Hepatocyte (in vitro differentiated cells): ENCODE measurements around the gene DEFB126. TPM values are rescaled to one million over a fixed set of nuclear protein-coding genes. Genes with fewer than 3 reads are reported as not detected.

ENCODE experiments used
- DNase-seq: peaks from one replicate; pipeline ENCODE4 v3.0.0-alpha.2; 2016; ENCODE audit warnings: low spot score
- H2AFZ ChIP-seq: fragments of 200-600 bp; sonication (generic); 2 replicates; pipeline ENCODE4 v1.6.0; 2016; ENCODE audit warnings: antibody characterized with exemption, mild to moderate bottlenecking
- H3K27ac ChIP-seq: fragments of 200-600 bp; sonication (generic); 2 replicates; pipeline ENCODE4 v1.5.1; 2016; ENCODE audit warnings: mild to moderate bottlenecking
- H3K27me3 ChIP-seq: fragments of 200-600 bp; sonication (generic); 2 replicates; pipeline ENCODE4 v1.6.1; 2016
- H3K36me3 ChIP-seq: fragments of 200-600 bp; sonication (generic); replicated peaks from 2 replicates; pipeline ENCODE4 v1.5.1; 2016; ENCODE audit warnings: low read depth; ENCODE audit not compliant: insufficient read depth
- H3K4me1 ChIP-seq: fragments of 200-600 bp; sonication (generic); 2 replicates; pipeline ENCODE4 v1.5.1; 2016; ENCODE audit warnings: mild to moderate bottlenecking, moderate library complexity; ENCODE audit not compliant: insufficient read depth
- H3K4me2 ChIP-seq: fragments of 200-600 bp; sonication (generic); 2 replicates; pipeline ENCODE4 v1.6.0; 2016
- H3K4me3 ChIP-seq: fragments of 200-600 bp; sonication (generic); 2 replicates; pipeline ENCODE4 v1.5.1; 2016; ENCODE audit warnings: mild to moderate bottlenecking
- H3K79me2 ChIP-seq: fragments of 200-600 bp; sonication (generic); 2 replicates; pipeline ENCODE4 v1.6.0; 2017; ENCODE audit warnings: mild to moderate bottlenecking
- H3K9me2 ChIP-seq: fragments of 200-600 bp; sonication (generic); replicated peaks from 2 replicates; pipeline ENCODE4 v1.6.0; 2017; ENCODE audit warnings: mild to moderate bottlenecking; ENCODE audit not compliant: insufficient read depth
- H3K9me3 ChIP-seq: fragments of 200-600 bp; sonication (generic); 2 replicates; pipeline ENCODE4 v1.5.1; 2016; ENCODE audit warnings: low read depth, mild to moderate bottlenecking
- H4K20me1 ChIP-seq: fragments of 200-600 bp; sonication (generic); 2 replicates; pipeline ENCODE4 v1.6.0; 2016; ENCODE audit warnings: mild to moderate bottlenecking; ENCODE audit not compliant: insufficient read depth, poor library complexity, severe bottlenecking
- CTCF ChIP-seq: fragments of 200-600 bp; sonication (generic); IDR thresholded peaks from 2 replicates; pipeline ENCODE4 v1.5.1; 2016; ENCODE audit warnings: antibody characterized with exemption, mild to moderate bottlenecking; ENCODE audit not compliant: poor library complexity
- EZH2 ChIP-seq: fragments of 200-600 bp; sonication (generic); IDR thresholded peaks from 2 replicates; pipeline ENCODE4 v1.6.1; 2016; ENCODE audit warnings: antibody characterized with exemption, mild to moderate bottlenecking, borderline replicate concordance
- EZH2phosphoT487 ChIP-seq: fragments of 200-600 bp; sonication (generic); IDR thresholded peaks from one replicate; pipeline ENCODE4 v1.6.1; 2018; ENCODE audit warnings: antibody characterized with exemption, mild to moderate bottlenecking, low read depth, moderate library complexity; ENCODE audit not compliant: unreplicated experiment, severe bottlenecking
- WGBS: methylation state at CpG from one replicate; pipeline ENCODE4 v1.1.6; 2016; ENCODE audit warnings: low lambda C conversion rate; ENCODE audit errors: missing lambda C conversion rate; 5-methylcytosine and 5-hydroxymethylcytosine counted together
- polyA plus RNA-seq: library from polyadenylated mRNA; unstranded; fragments of >200 nt; fragmentation: Nextera tagmentation; extraction: Ambion mirVana; gene quantifications from 2 replicates; pipeline ENCODE4 v1.2.1, GENCODE V29; 2016
- total RNA-seq: library from RNA; depleted of rRNA; stranded (reverse); fragments of >200 nt; gene quantifications from 2 replicates; pipeline ENCODE4 v1.2.3, GENCODE V29; 2014

DEFB126 gene
- total and polyA plus RNA-seq, 2 experiments from 2014 or later, result not detected

- 70% methylated on average over 3 of the region's 3 CpGs for WGBS
- H3K9me3 ChIP-seq, result no peaks in the 10 kb centered on the region
- DNase-seq, result no peak
- TF ChIP-seq EZH2 (no peak), EZH2phosphoT487 (no peak)
- no peaks in the 10 kb centered on the region for H3K36me3 ChIP-seq
- no peaks in the 10 kb centered on the region for H4K20me1 ChIP-seq
- H3K79me2 ChIP-seq, result no peaks in the 10 kb centered on the region
- H3K9me2 ChIP-seq, result no peaks in the 10 kb centered on the region
- no peaks in the 10 kb centered on the region for H3K4me1 ChIP-seq
- no peak overlapping the region for H3K4me3 ChIP-seq
- no peaks in the 10 kb centered on the region for H3K27me3 ChIP-seq
- no peak overlapping the region for H3K4me2 ChIP-seq
- no peak overlapping the region for H2AFZ ChIP-seq
- no peak overlapping the region for H3K27ac ChIP-seq
These were observed 22.2 kb downstream of the DEFB126 start for GRCh38 chr20:164618-165017.

- Histone ChIP-seq H3K4me2 (no peak overlapping the region), H3K4me3 (no peak overlapping the region), H3K79me2 (no peaks in the 10 kb centered on the region), H4K20me1 (no peaks in the 10 kb centered on the region), H3K9me2 (no peaks in the 10 kb centered on the region), H3K9me3 (no peaks in the 10 kb centered on the region), H2AFZ (no peak overlapping the region), H3K27ac (no peak overlapping the region), H3K36me3 (no peaks in the 10 kb centered on the region), H3K27me3 (no peaks in the 10 kb centered on the region), H3K4me1 (no peaks in the 10 kb centered on the region)
- no peak for DNase-seq
- WGBS, result 68% methylated on average over 2 of the region's 2 CpGs
- TF ChIP-seq EZH2 (no peak), CTCF (no peak), EZH2phosphoT487 (no peak)
These were observed 26.5 kb downstream of the DEFB126 start for GRCh38 chr20:168876-169275.

- H3K27me3 ChIP-seq, result no peaks in the 10 kb centered on the region
- H3K4me2 ChIP-seq, result no peak overlapping the region
- no peaks in the 10 kb centered on the region for H3K79me2 ChIP-seq
- no peaks in the 10 kb centered on the region for H3K36me3 ChIP-seq
- H2AFZ ChIP-seq, result no peak overlapping the region
- 42% methylated on average over 2 of the region's 2 CpGs for WGBS
- DNase-seq, result no peak
- no peaks in the 10 kb centered on the region for H3K9me2 ChIP-seq
- H4K20me1 ChIP-seq, result no peaks in the 10 kb centered on the region
- TF ChIP-seq EZH2phosphoT487 (no peak), CTCF (no peak), EZH2 (no peak)
- no peaks in the 10 kb centered on the region for H3K4me1 ChIP-seq
- no peaks in the 10 kb centered on the region for H3K9me3 ChIP-seq
- no peak overlapping the region for H3K4me3 ChIP-seq
- H3K27ac ChIP-seq, result no peak overlapping the region
These were observed 41.9 kb downstream of the DEFB126 start for GRCh38 chr20:184288-184687.

- Histone ChIP-seq H2AFZ (no peak overlapping the region), H3K9me3 (no peaks in the 10 kb centered on the region), H3K4me1 (no peaks in the 10 kb centered on the region), H3K36me3 (no peaks in the 10 kb centered on the region), H3K4me3 (no peak overlapping the region), H3K27me3 (no peaks in the 10 kb centered on the region), H3K27ac (no peak overlapping the region), H3K9me2 (no peaks in the 10 kb centered on the region), H3K4me2 (no peak overlapping the region), H4K20me1 (no peaks in the 10 kb centered on the region), H3K79me2 (no peaks in the 10 kb centered on the region)
- WGBS, result 71% methylated on average over 2 of the region's 2 CpGs
- DNase-seq, result no peak
- no peak for TF ChIP-seq EZH2
- no peak for TF ChIP-seq CTCF
- no peak for TF ChIP-seq EZH2phosphoT487
These were observed 45.3 kb downstream of the DEFB126 start for GRCh38 chr20:187733-188132.
